ENCODE results near the gene RRAD.

DNA sequence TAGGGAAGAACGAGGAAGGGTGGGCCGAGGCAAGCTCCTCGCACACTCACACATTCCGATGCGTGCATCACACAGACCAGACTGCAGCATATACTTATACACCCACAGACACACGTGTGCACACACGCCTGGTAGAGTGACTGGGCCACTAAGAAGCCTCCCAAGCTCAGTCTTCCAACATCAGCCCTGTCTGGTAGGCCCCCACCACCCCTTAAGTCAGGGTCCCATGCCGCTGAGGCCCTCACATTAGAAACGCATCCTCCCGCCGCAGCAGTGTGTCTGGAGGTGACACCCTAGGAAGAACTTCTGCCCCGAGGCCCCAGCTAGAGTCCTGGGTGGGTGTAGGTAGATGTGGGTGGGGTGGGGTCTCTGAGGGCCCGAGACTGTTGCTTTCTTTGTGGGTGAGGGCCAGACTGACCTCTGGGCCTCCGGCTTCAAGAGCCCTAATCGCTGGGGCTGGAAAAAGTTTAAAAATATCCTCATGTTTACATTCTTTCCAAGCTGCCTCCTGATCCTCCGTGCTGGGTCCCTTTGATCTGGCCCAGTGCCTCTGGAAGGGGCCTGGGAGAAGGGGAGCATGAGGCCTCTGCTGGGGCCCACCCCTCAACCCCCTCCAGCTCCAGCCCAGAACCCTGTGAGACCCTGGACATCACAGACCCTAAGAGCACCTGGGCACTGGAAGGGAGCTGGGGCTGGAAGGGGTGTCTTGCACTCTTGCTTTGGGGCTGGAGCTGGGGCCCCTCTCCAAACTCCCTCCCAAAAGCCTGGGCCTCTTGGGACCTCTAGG, 20.3 kb downstream of the RRAD start:
- TF ChIP-seq, protein P1, sequence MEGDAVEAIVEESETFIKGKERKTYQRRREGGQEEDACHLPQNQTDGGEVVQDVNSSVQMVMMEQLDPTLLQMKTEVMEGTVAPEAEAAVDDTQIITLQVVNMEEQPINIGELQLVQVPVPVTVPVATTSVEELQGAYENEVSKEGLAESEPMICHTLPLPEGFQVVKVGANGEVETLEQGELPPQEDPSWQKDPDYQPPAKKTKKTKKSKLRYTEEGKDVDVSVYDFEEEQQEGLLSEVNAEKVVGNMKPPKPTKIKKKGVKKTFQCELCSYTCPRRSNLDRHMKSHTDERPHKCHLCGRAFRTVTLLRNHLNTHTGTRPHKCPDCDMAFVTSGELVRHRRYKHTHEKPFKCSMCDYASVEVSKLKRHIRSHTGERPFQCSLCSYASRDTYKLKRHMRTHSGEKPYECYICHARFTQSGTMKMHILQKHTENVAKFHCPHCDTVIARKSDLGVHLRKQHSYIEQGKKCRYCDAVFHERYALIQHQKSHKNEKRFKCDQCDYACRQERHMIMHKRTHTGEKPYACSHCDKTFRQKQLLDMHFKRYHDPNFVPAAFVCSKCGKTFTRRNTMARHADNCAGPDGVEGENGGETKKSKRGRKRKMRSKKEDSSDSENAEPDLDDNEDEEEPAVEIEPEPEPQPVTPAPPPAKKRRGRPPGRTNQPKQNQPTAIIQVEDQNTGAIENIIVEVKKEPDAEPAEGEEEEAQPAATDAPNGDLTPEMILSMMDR (IDR thresholded peaks at IDR 0.05) = no peak
- peak in 1 of 2 donors; percentile 65 for TF ChIP-seq POLR2A (IDR thresholded peaks at IDR 0.05)

Measured in heart left ventricle (tissue), 13 donors.